Neural crest cell (in vitro differentiated cells): ENCODE measurements around the gene PRELID1. TPM values are rescaled to one million over a fixed set of nuclear protein-coding genes. Genes with fewer than 3 reads are reported as not detected.

Source experiments
- DNase-seq: peaks from one replicate; pipeline ENCODE4 v3.0.0; 2021; ENCODE audit warnings: low read depth, mixed read lengths, low spot score
- H3K27ac Mint-ChIP-seq: one replicate; pipeline ENCODE4 v1.8.0; 2021; ENCODE audit warnings: mild to moderate bottlenecking, mixed read lengths; ENCODE audit not compliant: unreplicated experiment
- H3K27me3 Mint-ChIP-seq: 2 replicates; pipeline ENCODE4 v1.8.0; 2021; ENCODE audit warnings: low read depth, mild to moderate bottlenecking, mixed read lengths
- H3K36me3 Mint-ChIP-seq: 2 replicates; pipeline ENCODE4 v1.8.0; 2021; ENCODE audit warnings: low read depth, mild to moderate bottlenecking, mixed read lengths
- H3K4me1 Mint-ChIP-seq: 2 replicates; pipeline ENCODE4 v1.8.0; 2021; ENCODE audit warnings: mixed read lengths
- H3K4me3 Mint-ChIP-seq: one replicate; pipeline ENCODE4 v1.8.0; 2021; ENCODE audit warnings: mild to moderate bottlenecking, mixed read lengths
- H3K9me3 Mint-ChIP-seq: 2 replicates; pipeline ENCODE4 v1.8.0; 2021; ENCODE audit warnings: mixed read lengths
- total RNA-seq: library from RNA; stranded (reverse); gene quantifications from 2 replicates; pipeline ENCODE4 v1.2.1, GENCODE V29; 2021
- TF ChIP-seq, protein P1 (sequence below): fragments of 200-600 bp; sonication (generic); conservative IDR thresholded peaks from 2 replicates; pipeline ENCODE4 v1.5.0; 2021; ENCODE audit warnings: antibody characterized with exemption, mild to moderate bottlenecking

PRELID1 gene
- total RNA-seq, 1 donor from 2014 or later: 169 TPM

DNA sequence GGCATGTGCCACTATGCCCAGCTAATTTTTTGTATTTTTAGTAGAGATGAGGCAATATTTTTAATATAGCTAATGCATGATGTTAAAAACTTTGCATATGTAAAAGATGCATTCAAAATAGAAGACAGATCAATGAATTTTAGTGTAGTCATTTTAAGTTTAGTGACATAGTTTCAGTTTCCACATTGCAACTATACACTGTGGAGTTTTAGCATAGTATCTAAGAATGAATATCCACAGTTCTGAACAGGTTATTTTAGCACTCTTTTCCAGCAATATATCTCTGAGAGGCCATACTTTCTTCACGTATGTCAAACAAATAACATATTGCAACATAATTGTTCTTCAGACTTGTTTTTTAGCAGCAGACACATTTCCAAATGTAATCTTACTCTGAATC is 39.4 kb upstream of the PRELID1 start:
- no peak overlapping the region for H3K27ac Mint-ChIP-seq
- no peaks in the 10 kb centered on the region for H3K4me1 Mint-ChIP-seq
- TF ChIP-seq, protein P1, sequence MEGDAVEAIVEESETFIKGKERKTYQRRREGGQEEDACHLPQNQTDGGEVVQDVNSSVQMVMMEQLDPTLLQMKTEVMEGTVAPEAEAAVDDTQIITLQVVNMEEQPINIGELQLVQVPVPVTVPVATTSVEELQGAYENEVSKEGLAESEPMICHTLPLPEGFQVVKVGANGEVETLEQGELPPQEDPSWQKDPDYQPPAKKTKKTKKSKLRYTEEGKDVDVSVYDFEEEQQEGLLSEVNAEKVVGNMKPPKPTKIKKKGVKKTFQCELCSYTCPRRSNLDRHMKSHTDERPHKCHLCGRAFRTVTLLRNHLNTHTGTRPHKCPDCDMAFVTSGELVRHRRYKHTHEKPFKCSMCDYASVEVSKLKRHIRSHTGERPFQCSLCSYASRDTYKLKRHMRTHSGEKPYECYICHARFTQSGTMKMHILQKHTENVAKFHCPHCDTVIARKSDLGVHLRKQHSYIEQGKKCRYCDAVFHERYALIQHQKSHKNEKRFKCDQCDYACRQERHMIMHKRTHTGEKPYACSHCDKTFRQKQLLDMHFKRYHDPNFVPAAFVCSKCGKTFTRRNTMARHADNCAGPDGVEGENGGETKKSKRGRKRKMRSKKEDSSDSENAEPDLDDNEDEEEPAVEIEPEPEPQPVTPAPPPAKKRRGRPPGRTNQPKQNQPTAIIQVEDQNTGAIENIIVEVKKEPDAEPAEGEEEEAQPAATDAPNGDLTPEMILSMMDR: no peak
- H3K4me3 Mint-ChIP-seq: no peak overlapping the region
- no peaks in the 10 kb centered on the region for H3K27me3 Mint-ChIP-seq
- H3K36me3 Mint-ChIP-seq: peaks cover 22% of the 10 kb centered on the region
- no peak for DNase-seq
- H3K9me3 Mint-ChIP-seq: no peaks in the 10 kb centered on the region

DNA sequence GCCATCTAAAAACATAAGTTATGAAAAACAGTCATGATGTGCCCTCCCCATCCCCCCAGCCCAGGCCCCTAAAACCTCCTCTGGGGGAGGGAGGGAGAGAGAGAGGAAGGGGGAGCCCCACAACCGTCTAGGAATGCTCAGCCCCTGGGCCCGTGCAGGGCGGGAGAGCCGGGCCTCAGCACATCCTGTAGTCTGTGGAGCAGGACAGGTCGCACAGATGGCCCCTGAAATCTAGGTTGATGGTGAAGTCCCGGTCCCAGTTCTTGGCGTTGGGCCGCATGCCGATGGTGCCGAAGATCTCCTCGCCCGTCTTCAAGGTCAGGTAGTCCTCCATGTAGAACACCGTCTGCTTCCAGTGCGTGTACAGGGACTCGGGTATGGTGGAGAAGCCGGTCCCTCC is 38.2 kb upstream of the PRELID1 start:
- no peak for DNase-seq

DNA sequence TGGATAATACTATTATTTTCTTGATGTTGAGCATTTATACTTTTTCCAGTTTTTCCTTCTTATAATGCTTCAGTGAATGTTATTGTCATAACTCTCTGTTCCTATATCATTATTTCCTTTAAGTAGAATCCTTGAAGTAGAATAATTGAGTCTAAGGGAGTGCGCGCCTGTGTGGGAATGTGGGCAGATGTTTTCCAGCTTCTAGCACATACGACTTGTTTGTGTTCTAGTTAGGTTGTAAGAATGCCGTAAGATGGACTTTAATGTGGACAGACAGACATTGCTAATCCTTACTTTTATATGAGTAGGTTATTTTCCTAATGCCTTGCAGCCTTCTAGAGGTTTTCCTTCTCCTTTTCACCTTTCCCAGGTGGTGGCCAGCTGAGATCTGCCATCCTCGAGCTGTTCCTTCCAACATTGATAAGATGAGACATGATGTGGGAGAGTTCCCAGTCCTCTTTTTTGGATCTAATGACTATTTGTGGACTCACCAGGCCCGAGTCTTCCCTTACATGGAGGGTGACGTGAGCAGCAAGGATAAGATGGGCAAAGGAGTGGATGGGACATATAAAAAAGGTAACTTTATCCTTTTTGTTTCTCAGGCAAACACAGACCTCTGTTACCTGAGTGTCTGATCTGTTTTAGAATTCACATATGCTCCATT is 34.2 kb upstream of the PRELID1 start:
- no peaks in the 10 kb centered on the region for H3K4me1 Mint-ChIP-seq
- H3K36me3 Mint-ChIP-seq: peaks cover 20% of the 10 kb centered on the region
- H3K27me3 Mint-ChIP-seq: no peaks in the 10 kb centered on the region
- TF ChIP-seq, protein P1: no peak
- DNase-seq: no peak
- H3K27ac Mint-ChIP-seq: no peak overlapping the region
- H3K9me3 Mint-ChIP-seq: no peaks in the 10 kb centered on the region
- H3K4me3 Mint-ChIP-seq: no peak overlapping the region

More for the DNA sequence above, 38.2 kb upstream of the PRELID1 start:
- no peak overlapping the region for H3K27ac Mint-ChIP-seq
- TF ChIP-seq, protein P1: no peak
- peaks cover 24% of the 10 kb centered on the region for H3K36me3 Mint-ChIP-seq
- H3K9me3 Mint-ChIP-seq: no peaks in the 10 kb centered on the region
- H3K4me3 Mint-ChIP-seq: no peak overlapping the region
- no peaks in the 10 kb centered on the region for H3K4me1 Mint-ChIP-seq
- no peaks in the 10 kb centered on the region for H3K27me3 Mint-ChIP-seq

DNA sequence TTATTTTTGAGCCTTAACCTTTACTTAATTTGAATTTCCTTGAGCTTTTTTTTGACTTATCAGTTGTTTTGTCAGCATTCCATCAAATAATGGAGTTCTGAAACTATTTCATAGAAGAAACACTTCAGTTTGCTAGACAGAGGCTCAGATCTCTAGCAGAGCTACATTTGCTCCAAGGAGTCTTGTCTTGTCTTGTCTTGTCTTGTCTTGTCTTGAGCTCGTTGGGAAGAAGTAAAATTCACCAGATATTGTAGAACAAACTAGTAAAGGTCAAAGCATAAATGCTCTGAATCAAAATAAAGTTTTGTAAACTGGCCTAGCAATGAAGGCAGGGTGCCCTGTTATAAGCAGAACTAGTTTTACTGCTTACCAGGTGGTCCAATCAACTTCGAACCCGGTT is 33.6 kb upstream of the PRELID1 start:
- Mint-ChIP-seq H3K27ac (no peak overlapping the region), H3K36me3 (peaks cover 15% of the 10 kb centered on the region)

DNA sequence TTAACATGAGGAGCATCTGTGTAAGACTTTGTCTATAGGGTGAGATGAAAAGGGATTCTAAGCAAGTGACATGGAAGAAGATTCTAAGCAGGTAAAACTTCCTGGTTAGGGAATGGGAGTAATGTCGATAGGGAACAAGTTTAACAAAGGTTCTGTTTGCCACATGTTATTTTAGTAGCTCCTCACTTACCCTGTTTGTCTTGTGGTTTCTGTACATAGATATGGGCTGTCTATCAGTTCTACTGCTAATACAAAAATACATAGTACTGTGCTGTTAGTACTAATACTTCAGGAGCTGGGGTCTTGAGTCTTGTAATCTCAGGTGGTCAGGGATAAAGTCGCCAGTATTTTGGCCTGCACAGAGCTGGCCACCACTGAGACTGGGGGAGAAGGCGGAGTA is 32.9 kb upstream of the PRELID1 start:
- H3K27ac Mint-ChIP-seq: no peak overlapping the region
- TF ChIP-seq, protein P1: no peak
- H3K36me3 Mint-ChIP-seq: peaks cover 17% of the 10 kb centered on the region
- H3K27me3 Mint-ChIP-seq: no peaks in the 10 kb centered on the region
- no peaks in the 10 kb centered on the region for H3K4me1 Mint-ChIP-seq
- no peak for DNase-seq
- no peak overlapping the region for H3K4me3 Mint-ChIP-seq
- H3K9me3 Mint-ChIP-seq: no peaks in the 10 kb centered on the region

More for the DNA sequence above, 33.6 kb upstream of the PRELID1 start:
- Mint-ChIP-seq H3K4me3 (no peak overlapping the region), H3K27me3 (no peaks in the 10 kb centered on the region), H3K4me1 (no peaks in the 10 kb centered on the region), H3K9me3 (no peaks in the 10 kb centered on the region)
- TF ChIP-seq, protein P1: no peak
- no peak for DNase-seq
